Activated CD4-positive, alpha-beta T cell treated with anti-CD3 and anti-CD28 coated beads for 36 hours (primary cell): Measurements from ENCODE around the gene MRPL42. TPM values are rescaled to one million over a fixed set of nuclear protein-coding genes. Genes with fewer than 3 reads are reported as not detected.

Experiments
- ATAC-seq: fragments of 200-7000 bp; cut with Tn5 transposase; one replicate; pipeline ENCODE4 v1.10.0; 2021; ENCODE audit warnings: mild to moderate bottlenecking, moderate library complexity
- CTCF ChIA-PET: fragments of 350-600 bp; sonication (Branson Sonifier 250); formaldehyde crosslinking; loops from one replicate; lab custom pipeline; 2021; ENCODE audit warnings: antibody characterized with exemption; lab: Charles Lee
- POLR2A ChIA-PET: fragments of 350-600 bp; sonication (Branson Sonifier 250); formaldehyde crosslinking; loops from one replicate; lab custom pipeline; 2021; ENCODE audit warnings: antibody characterized with exemption, inconsistent platforms; lab: Charles Lee
- DNase-seq: peaks from one replicate; pipeline ENCODE4 v3.0.0-alpha.2; 2020
- H3K27ac Mint-ChIP-seq: one replicate; pipeline ENCODE4 v1.8.0; 2021; ENCODE audit warnings: mixed read lengths
- H3K27me3 Mint-ChIP-seq: one replicate; pipeline ENCODE4 v1.8.0; 2021; ENCODE audit warnings: mixed read lengths
- H3K36me3 Mint-ChIP-seq: one replicate; pipeline ENCODE4 v1.8.0; 2021; ENCODE audit warnings: low read depth, mixed read lengths
- H3K4me1 Mint-ChIP-seq: one replicate; pipeline ENCODE4 v1.8.0; 2021; ENCODE audit warnings: mixed read lengths
- H3K4me3 Mint-ChIP-seq: one replicate; pipeline ENCODE4 v1.8.0; 2021; ENCODE audit warnings: mild to moderate bottlenecking, moderate library complexity, mixed read lengths
- H3K9me3 Mint-ChIP-seq: one replicate; pipeline ENCODE4 v1.8.0; 2021; ENCODE audit warnings: low read depth, mixed read lengths
- intact Hi-C, 2 experiments: fragments of 100-400 bp; cut with DNase I in 1 of 2; cut with micrococcal nuclease in 1 of 2; formaldehyde crosslinking; loops; one replicate each; pipeline versions ENCODE4 v1.14.2 to v1.15.1; 2022 to 2024; cut with DNase I, micrococcal nuclease
- total RNA-seq, 2 experiments: library from RNA; stranded (reverse); gene quantifications; one replicate each; pipeline ENCODE4 v1.2.3, GENCODE V29; 2021

MRPL42 gene
- total RNA-seq, 2 experiments from 2014 or later: 78.7 to 98.3 TPM

GRCh38 chr12:93443576-93443975, 23.7 kb upstream of the MRPL42 start:
- Mint-ChIP-seq H3K9me3 (no peaks in the 10 kb centered on the region), H3K4me1 (peaks cover 46% of the 10 kb centered on the region), H3K4me3 (no peak overlapping the region), H3K27ac (no peak overlapping the region), H3K27me3 (no peaks in the 10 kb centered on the region), H3K36me3 (peaks cover 15% of the 10 kb centered on the region)
- intact Hi-C loops: loop anchor here (5.0 to 10.0 kb wide), 4 partner anchors 516 to 1011 kb away; partner anchors contain the start of genes CEP83 (in 1 of the 2) and EEA1 (in 1 of the 2)
- ChIA-PET CTCF (interaction anchor here (2.6 kb wide), 1 partner anchor 23 kb away, joined by 13 read pairs; no protein-coding TSS in a partner anchor), POLR2A (no interaction called here)
- no peak for DNase-seq
- ATAC-seq: no peak

- no peaks in the 10 kb centered on the region for H3K27me3 Mint-ChIP-seq
- peak; percentile 59 for DNase-seq
- H3K9me3 Mint-ChIP-seq: no peaks in the 10 kb centered on the region
- H3K4me3 Mint-ChIP-seq: no peak overlapping the region
- CTCF ChIA-PET: interaction anchor here (0.6 to 1.0 kb wide), 2 partner anchors 11 to 20 kb away, joined by 3 to 5 read pairs; no protein-coding TSS in a partner anchor
- H3K36me3 Mint-ChIP-seq: no peaks in the 10 kb centered on the region
- H3K4me1 Mint-ChIP-seq: peaks cover 32% of the 10 kb centered on the region
- ATAC-seq: peak; percentile 75
- H3K27ac Mint-ChIP-seq: peak overlapping the region; percentile 64
- intact Hi-C loops: loop anchor here in 1 of 2 experiments (10.0 kb wide), 2 partner anchors 757 to 1007 kb away; partner anchors contain the start of gene CEP83
- POLR2A ChIA-PET: no interaction called here
These were observed 19.6 kb upstream of the MRPL42 start for GRCh38 chr12:93447555-93448290.

- Mint-ChIP-seq H3K9me3 (no peaks in the 10 kb centered on the region), H3K4me1 (peaks cover 25% of the 10 kb centered on the region), H3K27me3 (no peaks in the 10 kb centered on the region), H3K4me3 (no peak overlapping the region), H3K36me3 (no peaks in the 10 kb centered on the region), H3K27ac (peak overlapping the region; percentile 56)
- no peak for ATAC-seq
- intact Hi-C loops: loop anchor here in 1 of 2 experiments (10.0 kb wide), 2 partner anchors 756 to 1006 kb away; partner anchors contain the start of gene CEP83
- ChIA-PET CTCF (interaction anchor here (1.0 kb wide), 1 partner anchor 12 kb away, joined by 5 read pairs; no protein-coding TSS in a partner anchor), POLR2A (no interaction called here)
- no peak for DNase-seq
These were observed 18.5 kb upstream of the MRPL42 start for GRCh38 chr12:93448796-93449195.

GRCh38 chr12:93449277-93449676, 18.0 kb upstream of the MRPL42 start:
- Mint-ChIP-seq H3K36me3 (no peaks in the 10 kb centered on the region), H3K27me3 (no peaks in the 10 kb centered on the region), H3K4me1 (peaks cover 25% of the 10 kb centered on the region), H3K4me3 (no peak overlapping the region), H3K27ac (peak overlapping the region; percentile 56), H3K9me3 (no peaks in the 10 kb centered on the region)
- ATAC-seq (peak; percentile 50), DNase-seq (no peak)
- intact Hi-C loops: loop anchor here in 1 of 2 experiments (10.0 kb wide), 2 partner anchors 756 to 1006 kb away; partner anchors contain the start of gene CEP83
- ChIA-PET POLR2A (no interaction called here), CTCF (interaction anchor here (0.9 kb wide), 1 partner anchor 9 kb away, joined by 3 read pairs; no protein-coding TSS in a partner anchor)

- DNase-seq: no peak
- no peak overlapping the region for H3K4me3 Mint-ChIP-seq
- no peaks in the 10 kb centered on the region for H3K9me3 Mint-ChIP-seq
- ChIA-PET POLR2A (no interaction called here), CTCF (interaction anchor here (0.6 kb wide), 1 partner anchor 247 kb away, joined by 3 read pairs; no protein-coding TSS in a partner anchor)
- peaks cover 2% of the 10 kb centered on the region for H3K27me3 Mint-ChIP-seq
- no peak for ATAC-seq
- H3K27ac Mint-ChIP-seq: no peak overlapping the region
- intact Hi-C loops: no loop called here
- peaks cover 25% of the 10 kb centered on the region for H3K4me1 Mint-ChIP-seq
- no peaks in the 10 kb centered on the region for H3K36me3 Mint-ChIP-seq
These were observed 15.7 kb upstream of the MRPL42 start for GRCh38 chr12:93451423-93452158.

- no peak for DNase-seq
- Mint-ChIP-seq H3K4me3 (no peak overlapping the region), H3K36me3 (no peaks in the 10 kb centered on the region), H3K27ac (no peak overlapping the region), H3K4me1 (peaks cover 10% of the 10 kb centered on the region), H3K9me3 (no peaks in the 10 kb centered on the region), H3K27me3 (peaks cover 2% of the 10 kb centered on the region)
- ChIA-PET POLR2A (no interaction called here), CTCF (no interaction called here)
- ATAC-seq: no peak
- intact Hi-C loops: no loop called here
These were observed 13.7 kb upstream of the MRPL42 start for GRCh38 chr12:93453633-93454032.

- no peaks in the 10 kb centered on the region for H3K9me3 Mint-ChIP-seq
- H3K27ac Mint-ChIP-seq: no peak overlapping the region
- H3K36me3 Mint-ChIP-seq: no peaks in the 10 kb centered on the region
- no peak overlapping the region for H3K4me3 Mint-ChIP-seq
- ATAC-seq: no peak
- no peak for DNase-seq
- ChIA-PET POLR2A (no interaction called here), CTCF (no interaction called here)
- H3K27me3 Mint-ChIP-seq: peaks cover 2% of the 10 kb centered on the region
- intact Hi-C loops: no loop called here
- H3K4me1 Mint-ChIP-seq: no peaks in the 10 kb centered on the region
These were observed 11.2 kb upstream of the MRPL42 start for GRCh38 chr12:93456077-93456476.

- Mint-ChIP-seq H3K36me3 (no peaks in the 10 kb centered on the region), H3K4me1 (no peaks in the 10 kb centered on the region), H3K27me3 (peaks cover 2% of the 10 kb centered on the region), H3K27ac (no peak overlapping the region), H3K4me3 (no peak overlapping the region), H3K9me3 (no peaks in the 10 kb centered on the region)
- POLR2A ChIA-PET: no interaction called here
- intact Hi-C loops: no loop called here
- ATAC-seq: no peak
- CTCF ChIA-PET: no interaction called here
- no peak for DNase-seq
These were observed 8.2 kb upstream of the MRPL42 start for GRCh38 chr12:93459097-93459496.

- H3K27ac Mint-ChIP-seq: no peak overlapping the region
- no peaks in the 10 kb centered on the region for H3K36me3 Mint-ChIP-seq
- DNase-seq (no peak), ATAC-seq (no peak)
- ChIA-PET CTCF (interaction anchor here (0.6 to 0.7 kb wide), 2 partner anchors 34 to 273 kb away, joined by 3 read pairs; no protein-coding TSS in a partner anchor), POLR2A (no interaction called here)
- H3K9me3 Mint-ChIP-seq: no peaks in the 10 kb centered on the region
- no peaks in the 10 kb centered on the region for H3K4me1 Mint-ChIP-seq
- intact Hi-C loops: loop anchor here in 1 of 2 experiments (10.0 kb wide), 1 partner anchor 805 kb away; no protein-coding TSS in a partner anchor
- no peak overlapping the region for H3K4me3 Mint-ChIP-seq
- peaks cover 2% of the 10 kb centered on the region for H3K27me3 Mint-ChIP-seq
These were observed 7.3 kb upstream of the MRPL42 start for GRCh38 chr12:93460003-93460402.

- no peaks in the 10 kb centered on the region for H3K4me1 Mint-ChIP-seq
- ChIA-PET POLR2A (no interaction called here), CTCF (interaction anchor here (0.6 to 1.3 kb wide), 2 partner anchors 41 to 476 kb away, joined by 3 to 4 read pairs; no protein-coding TSS in a partner anchor)
- H3K36me3 Mint-ChIP-seq: no peaks in the 10 kb centered on the region
- no peak overlapping the region for H3K27ac Mint-ChIP-seq
- ATAC-seq: no peak
- DNase-seq: no peak
- H3K27me3 Mint-ChIP-seq: peaks cover 1% of the 10 kb centered on the region
- H3K9me3 Mint-ChIP-seq: no peaks in the 10 kb centered on the region
- intact Hi-C loops: loop anchor here in 1 of 2 experiments (10.0 kb wide), 1 partner anchor 804 kb away; no protein-coding TSS in a partner anchor
- no peak overlapping the region for H3K4me3 Mint-ChIP-seq
These were observed 6.4 kb upstream of the MRPL42 start for GRCh38 chr12:93460902-93461301.

GRCh38 chr12:93461503-93461902, 5.8 kb upstream of the MRPL42 start:
- ChIA-PET POLR2A (no interaction called here), CTCF (interaction anchor here (0.6 to 1.3 kb wide), 2 partner anchors 41 to 476 kb away, joined by 3 to 4 read pairs; no protein-coding TSS in a partner anchor)
- no peak for ATAC-seq
- intact Hi-C loops: loop anchor here in 1 of 2 experiments (10.0 kb wide), 1 partner anchor 803 kb away; no protein-coding TSS in a partner anchor
- Mint-ChIP-seq H3K27me3 (no peaks in the 10 kb centered on the region), H3K27ac (no peak overlapping the region), H3K4me3 (no peak overlapping the region), H3K36me3 (no peaks in the 10 kb centered on the region), H3K9me3 (no peaks in the 10 kb centered on the region), H3K4me1 (no peaks in the 10 kb centered on the region)
- DNase-seq: peak; percentile 37
